ENCODE data around the gene ARHGAP24. TPM values are rescaled to one million over a fixed set of nuclear protein-coding genes. Genes with fewer than 3 reads are reported as not detected.

Gene ARHGAP24
- total RNA-seq, 1 experiment from 2014 or later: 1.3 TPM

GRCh38 chr4:85829276-85830051 lies 354.5 kb downstream of the ARHGAP24 start:
- H3K9me3 ChIP-seq (ENCODE audit: control insufficient read depth in 1 of 2, insufficient read depth in 1 of 2, low read depth in 1 of 2, low read length in 2 of 2): no peaks in the 10 kb centered on the region

More at GRCh38 chr4:85829276-85830051, 354.5 kb downstream of the ARHGAP24 start:
- H2AFZ ChIP-seq (ENCODE audit: low read depth, low read length, poor library complexity, severe bottlenecking): no peak overlapping the region
- no peaks in the 10 kb centered on the region for H3K9me2 ChIP-seq (ENCODE audit: insufficient read depth)
- H3K79me2 ChIP-seq (ENCODE audit: insufficient read depth, low read length): no peaks in the 10 kb centered on the region
- TF ChIP-seq ZBTB33 (IDR thresholded peaks at IDR 0.05; ENCODE audit: extremely low read depth, insufficient replicate concordance, low read length) (no peak), MAX (IDR thresholded peaks at IDR 0.05) (no peak), SIN3A (IDR thresholded peaks at IDR 0.05; ENCODE audit: low read depth) (no peak), SP1 (IDR thresholded peaks at IDR 0.05; ENCODE audit: low read depth) (no peak), ATF3 (IDR thresholded peaks at IDR 0.05) (no peak), RAD21 (IDR thresholded peaks at IDR 0.05; ENCODE audit: low read depth) (no peak), POLR2A (IDR thresholded peaks at IDR 0.05; ENCODE audit: borderline replicate concordance, extremely low read depth, insufficient read depth, insufficient read length) (no peak), ZNF274 (IDR thresholded peaks at IDR 0.05; ENCODE audit: low read depth, low read length) (no peak), EZH2 (IDR thresholded peaks at IDR 0.05) (no peak), TCF7L2 (IDR thresholded peaks at IDR 0.05; ENCODE audit: borderline replicate concordance, extremely low read depth, insufficient read depth, insufficient read length) (no peak), EGR1 (IDR thresholded peaks at IDR 0.05; ENCODE audit: low read depth) (no peak), YY1 (IDR thresholded peaks at IDR 0.05; ENCODE audit: extremely low read depth, insufficient replicate concordance, low read depth, low read length) (no peak), JUND (IDR thresholded peaks at IDR 0.05) (no peak), CEBPB (IDR thresholded peaks at IDR 0.05; ENCODE audit: low read depth) (no peak), ZFX (IDR thresholded peaks at IDR 0.05) (no peak)
- TF ChIP-seq, protein P1, sequence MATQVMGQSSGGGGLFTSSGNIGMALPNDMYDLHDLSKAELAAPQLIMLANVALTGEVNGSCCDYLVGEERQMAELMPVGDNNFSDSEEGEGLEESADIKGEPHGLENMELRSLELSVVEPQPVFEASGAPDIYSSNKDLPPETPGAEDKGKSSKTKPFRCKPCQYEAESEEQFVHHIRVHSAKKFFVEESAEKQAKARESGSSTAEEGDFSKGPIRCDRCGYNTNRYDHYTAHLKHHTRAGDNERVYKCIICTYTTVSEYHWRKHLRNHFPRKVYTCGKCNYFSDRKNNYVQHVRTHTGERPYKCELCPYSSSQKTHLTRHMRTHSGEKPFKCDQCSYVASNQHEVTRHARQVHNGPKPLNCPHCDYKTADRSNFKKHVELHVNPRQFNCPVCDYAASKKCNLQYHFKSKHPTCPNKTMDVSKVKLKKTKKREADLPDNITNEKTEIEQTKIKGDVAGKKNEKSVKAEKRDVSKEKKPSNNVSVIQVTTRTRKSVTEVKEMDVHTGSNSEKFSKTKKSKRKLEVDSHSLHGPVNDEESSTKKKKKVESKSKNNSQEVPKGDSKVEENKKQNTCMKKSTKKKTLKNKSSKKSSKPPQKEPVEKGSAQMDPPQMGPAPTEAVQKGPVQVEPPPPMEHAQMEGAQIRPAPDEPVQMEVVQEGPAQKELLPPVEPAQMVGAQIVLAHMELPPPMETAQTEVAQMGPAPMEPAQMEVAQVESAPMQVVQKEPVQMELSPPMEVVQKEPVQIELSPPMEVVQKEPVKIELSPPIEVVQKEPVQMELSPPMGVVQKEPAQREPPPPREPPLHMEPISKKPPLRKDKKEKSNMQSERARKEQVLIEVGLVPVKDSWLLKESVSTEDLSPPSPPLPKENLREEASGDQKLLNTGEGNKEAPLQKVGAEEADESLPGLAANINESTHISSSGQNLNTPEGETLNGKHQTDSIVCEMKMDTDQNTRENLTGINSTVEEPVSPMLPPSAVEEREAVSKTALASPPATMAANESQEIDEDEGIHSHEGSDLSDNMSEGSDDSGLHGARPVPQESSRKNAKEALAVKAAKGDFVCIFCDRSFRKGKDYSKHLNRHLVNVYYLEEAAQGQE (IDR thresholded peaks at IDR 0.05; ENCODE audit: low read depth): no peak
- TF ChIP-seq, protein P2, sequence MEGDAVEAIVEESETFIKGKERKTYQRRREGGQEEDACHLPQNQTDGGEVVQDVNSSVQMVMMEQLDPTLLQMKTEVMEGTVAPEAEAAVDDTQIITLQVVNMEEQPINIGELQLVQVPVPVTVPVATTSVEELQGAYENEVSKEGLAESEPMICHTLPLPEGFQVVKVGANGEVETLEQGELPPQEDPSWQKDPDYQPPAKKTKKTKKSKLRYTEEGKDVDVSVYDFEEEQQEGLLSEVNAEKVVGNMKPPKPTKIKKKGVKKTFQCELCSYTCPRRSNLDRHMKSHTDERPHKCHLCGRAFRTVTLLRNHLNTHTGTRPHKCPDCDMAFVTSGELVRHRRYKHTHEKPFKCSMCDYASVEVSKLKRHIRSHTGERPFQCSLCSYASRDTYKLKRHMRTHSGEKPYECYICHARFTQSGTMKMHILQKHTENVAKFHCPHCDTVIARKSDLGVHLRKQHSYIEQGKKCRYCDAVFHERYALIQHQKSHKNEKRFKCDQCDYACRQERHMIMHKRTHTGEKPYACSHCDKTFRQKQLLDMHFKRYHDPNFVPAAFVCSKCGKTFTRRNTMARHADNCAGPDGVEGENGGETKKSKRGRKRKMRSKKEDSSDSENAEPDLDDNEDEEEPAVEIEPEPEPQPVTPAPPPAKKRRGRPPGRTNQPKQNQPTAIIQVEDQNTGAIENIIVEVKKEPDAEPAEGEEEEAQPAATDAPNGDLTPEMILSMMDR (IDR thresholded peaks at IDR 0.05 in 2 of 3, conservative IDR thresholded peaks at IDR 0.05 in 1 of 3; ENCODE audit: borderline replicate concordance in 1 of 3, insufficient read depth in 1 of 3, low read depth in 2 of 3, low read length in 2 of 3): no peak
- no peak overlapping the region for H3K27ac ChIP-seq (ENCODE audit: low read depth, low read length)
- intact Hi-C loops (cut with micrococcal nuclease): no loop called here
- H3K4me3 ChIP-seq (replicated peaks in 1 of 2; ENCODE audit: low read depth in 1 of 2, low read length in 2 of 2): no peak overlapping the region
- no peaks in the 10 kb centered on the region for H4K20me1 ChIP-seq (ENCODE audit: insufficient read depth)
- BruUV-seq (replicated peaks): no TSS peak
- no peaks in the 10 kb centered on the region for H3K27me3 ChIP-seq (ENCODE audit: insufficient read depth, low read length)
- no peak for DNase-seq (ENCODE audit: low read depth, low spot score)
- H3K36me3 ChIP-seq (ENCODE audit: control insufficient read depth in 1 of 2, insufficient read depth in 2 of 2, low read length in 2 of 2): no peaks in the 10 kb centered on the region
- no peak overlapping the region for H3K9ac ChIP-seq (ENCODE audit: low read length)
- CTCF ChIA-PET: no interaction called here
- no peak overlapping the region for H3K4me2 ChIP-seq (ENCODE audit: low read length)
- RAD21 ChIA-PET (ENCODE audit: low non-redundant PET in 1 of 2, low total read pairs in 2 of 2, uncharacterized antibody in 2 of 2, unreplicated experiment in 2 of 2): no interaction called here
- peaks cover 0 to 7% of the 10 kb centered on the region in 2 experiments; a peak in 3 of 4 replicates for H3K4me1 ChIP-seq (ENCODE audit: control insufficient read depth in 1 of 2, insufficient read depth in 2 of 2, low read length in 2 of 2)
- no peak for ATAC-seq
- POLR2A ChIA-PET: no interaction called here
